Ammon's horn (tissue), 1 donor: ENCODE data around the gene S100A10.

ENCODE experiments used
- DNase-seq: peaks from one replicate; pipeline ENCODE4 v3.0.0-alpha.2; 2016; ENCODE audit warnings: low spot score

The S100A10 gene

DNA sequence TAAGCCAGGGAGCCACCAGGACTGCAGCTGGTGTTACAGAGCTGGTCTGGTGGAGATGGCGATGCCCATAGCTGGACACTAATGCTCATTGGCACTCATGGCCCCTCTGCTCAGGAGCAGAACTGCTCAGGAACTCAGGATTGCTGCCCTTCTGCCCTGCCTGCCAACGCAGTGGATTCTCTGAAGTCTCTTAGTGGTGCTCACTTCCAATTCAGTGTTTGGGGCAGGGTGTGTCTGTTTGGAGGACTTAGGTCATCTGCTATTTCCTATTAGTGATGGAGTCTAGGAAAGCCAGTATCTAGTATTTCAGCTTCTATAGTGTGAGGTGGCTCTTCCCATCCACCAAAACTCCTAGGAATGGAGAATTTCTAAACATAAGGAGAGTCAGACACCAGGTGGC is 29.1 kb downstream of the S100A10 start:
- DNase-seq, result no peak

DNA sequence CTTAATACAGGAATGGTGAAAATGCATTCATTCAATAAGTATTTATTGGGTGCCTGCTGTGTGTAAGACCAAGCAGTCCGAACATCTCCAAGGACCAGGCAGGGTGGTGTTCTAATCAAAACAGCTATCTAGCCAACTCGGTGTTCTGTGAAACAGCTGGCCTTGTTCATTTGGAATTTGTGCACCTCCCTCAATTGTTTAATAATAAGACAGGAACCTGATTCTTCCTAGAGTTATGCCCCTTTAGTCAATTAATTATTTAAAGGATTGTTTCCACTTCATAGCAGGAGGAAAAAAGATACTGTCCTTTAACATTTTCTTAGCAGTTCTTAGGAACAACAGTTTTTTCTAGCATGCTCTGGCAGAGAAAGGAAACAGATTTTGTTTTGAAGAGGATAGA is 30.4 kb downstream of the S100A10 start:
- DNase-seq, result no peak

DNA sequence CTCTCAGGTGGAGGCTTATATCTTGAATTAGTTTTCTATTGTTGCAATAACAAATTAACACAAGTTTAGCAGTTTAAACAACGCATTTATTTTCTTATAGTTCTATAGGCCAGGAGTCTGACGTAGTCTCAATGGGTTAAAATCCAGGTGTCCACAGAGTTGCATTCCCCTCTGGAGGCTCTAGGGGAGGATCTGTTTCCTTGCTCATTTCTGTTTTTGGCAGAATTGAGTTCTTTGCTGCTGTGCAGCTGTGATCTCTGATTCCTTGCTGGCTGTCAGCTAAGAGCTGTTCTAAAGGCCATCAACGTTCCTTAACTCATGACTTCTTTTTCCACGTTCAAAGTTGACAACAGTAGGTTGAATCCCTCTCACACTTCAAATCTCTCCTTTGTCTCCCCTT is 31.8 kb downstream of the S100A10 start:
- DNase-seq, result no peak

DNA sequence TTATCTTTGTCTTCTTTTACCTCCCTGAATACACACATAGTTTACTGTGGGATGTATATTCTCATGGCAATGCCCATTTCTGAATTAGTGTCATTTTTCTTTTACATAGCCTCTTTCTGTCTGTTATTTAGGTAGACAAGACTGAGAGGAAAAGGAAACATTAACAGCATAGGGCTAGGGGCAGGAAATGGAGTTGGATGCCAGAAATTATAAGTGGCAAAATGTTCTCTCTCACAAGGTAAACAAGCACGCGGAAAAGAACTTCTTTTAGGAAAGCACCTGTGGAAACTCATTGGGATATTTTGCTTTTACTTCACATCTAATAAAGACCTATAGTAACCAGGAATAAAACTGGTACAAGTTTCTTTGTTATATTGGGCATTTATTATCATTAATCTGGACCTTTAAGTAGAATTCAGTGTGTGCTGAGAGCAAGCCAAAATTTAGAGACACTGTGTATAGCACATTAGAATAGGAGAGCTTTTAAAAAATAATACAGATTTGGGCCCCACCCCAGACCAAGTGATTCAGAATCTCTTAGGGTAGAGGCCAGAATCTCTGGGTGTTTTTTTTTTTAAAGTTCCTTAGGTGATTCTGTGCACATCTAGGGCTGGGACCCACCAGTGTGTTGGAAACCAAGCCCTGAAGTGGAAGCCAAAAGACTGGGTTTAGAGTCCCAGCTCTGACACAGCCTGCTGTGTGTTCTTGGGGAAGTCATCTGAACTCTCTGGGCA is 32.7 kb downstream of the S100A10 start:
- DNase-seq, result no peak

DNA sequence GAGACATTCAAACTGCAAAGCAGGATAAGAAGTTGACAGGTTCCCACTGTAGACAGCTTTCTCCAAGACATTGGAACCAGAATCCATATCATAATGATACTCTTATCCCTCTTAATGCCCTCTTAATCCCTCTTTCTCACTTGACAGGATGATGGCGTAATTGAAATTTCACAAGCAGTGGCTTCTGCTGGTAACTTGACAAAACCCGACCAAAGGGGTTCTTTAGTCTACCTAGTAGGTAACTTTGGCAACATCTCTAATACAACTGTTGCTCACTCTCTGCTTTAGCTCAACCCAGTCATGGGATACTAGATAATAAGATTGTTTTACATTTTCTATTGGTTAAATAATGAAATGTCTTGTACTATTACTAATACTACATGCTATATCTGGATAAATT is 34.7 kb downstream of the S100A10 start:
- DNase-seq, result no peak

DNA sequence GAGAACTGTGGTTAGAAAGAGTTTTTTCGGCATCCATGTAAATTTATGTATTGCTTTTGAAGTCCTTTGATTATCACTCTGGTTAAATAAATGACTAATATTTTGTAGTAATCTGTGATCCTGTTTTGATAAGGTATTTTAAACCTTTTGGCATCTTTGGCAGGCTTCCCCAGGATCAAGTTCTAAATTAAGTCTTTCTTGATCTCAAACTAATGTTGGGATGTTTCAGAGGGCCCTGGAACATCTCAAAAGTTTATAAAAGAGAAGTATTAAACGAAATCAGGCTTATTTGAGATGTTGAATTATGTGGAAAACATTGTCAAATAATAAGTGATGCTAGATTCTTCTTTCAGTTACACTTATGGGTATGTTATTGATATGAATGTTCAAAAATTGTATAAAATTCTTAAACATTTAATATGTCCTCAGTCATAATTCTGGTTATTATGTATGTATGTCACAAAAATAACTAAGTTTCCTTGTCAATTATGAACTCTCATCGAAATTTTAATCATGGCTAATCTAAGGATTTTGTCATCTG is 36.6 kb downstream of the S100A10 start:
- no peak for DNase-seq

DNA sequence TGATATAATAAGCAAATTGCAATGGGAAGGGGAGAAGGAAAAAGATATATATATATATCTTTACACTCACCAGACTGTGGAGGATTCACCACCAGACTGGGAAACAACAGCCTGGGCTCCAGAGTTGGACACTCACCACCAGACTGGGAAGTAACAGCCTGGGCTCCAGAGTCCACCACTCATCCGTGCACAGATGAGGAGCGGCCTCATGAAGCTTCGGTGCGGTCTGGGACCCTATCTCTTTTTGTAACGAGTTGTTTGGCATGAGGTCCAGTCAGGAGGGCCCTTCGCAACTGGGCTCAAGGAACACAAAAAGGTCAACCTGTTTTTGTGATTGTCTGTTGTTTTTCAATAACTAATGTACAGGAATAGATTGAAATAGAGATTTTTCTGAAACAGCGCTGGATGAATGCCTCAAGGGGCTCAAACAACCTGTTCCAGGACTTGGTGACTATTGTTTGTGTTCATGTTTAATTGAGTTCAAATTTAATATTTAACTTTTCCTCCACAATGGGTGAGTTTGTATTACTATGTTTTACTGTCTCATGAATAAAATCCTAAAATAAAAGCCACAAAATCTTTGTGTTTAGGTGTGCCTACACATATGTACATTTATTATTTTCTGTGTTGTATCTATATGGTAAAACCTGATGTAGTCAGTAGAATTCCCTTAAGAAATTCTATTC is 40.1 kb downstream of the S100A10 start:
- DNase-seq, result no peak

DNA sequence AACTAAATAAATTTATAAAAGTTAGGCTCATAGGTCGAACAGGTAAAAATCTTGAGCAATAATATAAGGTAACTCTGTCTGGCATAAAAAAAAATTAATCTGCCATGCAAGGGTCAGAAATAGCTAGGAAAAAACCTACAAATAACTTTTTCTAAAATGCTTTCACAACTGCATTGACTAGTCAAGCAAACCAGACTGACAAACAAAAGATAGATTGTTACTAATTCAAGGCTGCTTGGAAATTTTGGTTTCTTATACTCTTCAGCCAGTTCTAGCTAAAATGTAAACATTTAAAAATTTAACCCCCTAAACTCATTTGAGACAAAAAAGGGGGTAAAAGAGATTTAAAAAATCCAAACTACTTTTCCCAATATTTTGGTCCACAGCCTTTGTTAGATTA is 40.8 kb downstream of the S100A10 start:
- no peak for DNase-seq

DNA sequence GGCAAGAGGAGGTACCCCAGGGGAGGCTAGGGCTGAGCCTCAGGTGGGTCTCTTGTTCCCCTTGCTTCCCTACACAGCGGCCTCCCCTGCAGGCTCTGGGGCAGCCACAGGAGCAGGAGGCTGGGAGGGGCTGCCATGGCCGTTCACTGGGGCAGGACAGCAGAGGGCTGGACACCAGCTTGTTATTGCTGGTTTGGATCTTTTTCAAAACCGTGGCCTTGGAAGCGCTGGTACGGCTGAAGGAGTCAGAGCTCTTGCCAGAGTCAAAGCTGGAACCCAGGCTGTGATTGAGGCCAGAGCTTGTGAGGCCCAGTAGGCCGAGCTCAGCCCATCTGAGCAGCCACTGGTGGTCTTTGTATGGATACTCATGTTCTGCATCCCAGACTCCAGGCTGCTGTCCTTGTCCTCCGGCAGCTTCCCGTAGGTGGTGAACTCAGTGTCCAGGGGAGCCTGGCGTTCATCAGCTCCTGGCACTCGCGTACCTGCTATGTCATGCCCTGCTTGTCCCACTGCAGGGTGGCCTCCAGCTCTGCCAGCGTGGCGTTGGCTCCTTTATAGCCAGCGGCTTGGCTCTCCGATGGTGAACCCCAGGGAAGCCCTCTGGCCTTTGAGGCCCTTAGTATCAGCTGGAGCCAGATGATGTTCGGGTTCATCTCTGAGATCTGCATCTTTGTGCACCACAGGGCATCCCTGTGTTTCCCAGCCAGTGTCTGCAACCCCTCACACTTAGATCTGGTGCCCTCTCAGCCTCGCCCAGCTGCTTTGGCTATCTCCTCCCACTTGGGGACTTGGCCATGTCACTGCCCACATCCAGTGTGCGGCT is 44.1 kb downstream of the S100A10 start:
- DNase-seq, result no peak

DNA sequence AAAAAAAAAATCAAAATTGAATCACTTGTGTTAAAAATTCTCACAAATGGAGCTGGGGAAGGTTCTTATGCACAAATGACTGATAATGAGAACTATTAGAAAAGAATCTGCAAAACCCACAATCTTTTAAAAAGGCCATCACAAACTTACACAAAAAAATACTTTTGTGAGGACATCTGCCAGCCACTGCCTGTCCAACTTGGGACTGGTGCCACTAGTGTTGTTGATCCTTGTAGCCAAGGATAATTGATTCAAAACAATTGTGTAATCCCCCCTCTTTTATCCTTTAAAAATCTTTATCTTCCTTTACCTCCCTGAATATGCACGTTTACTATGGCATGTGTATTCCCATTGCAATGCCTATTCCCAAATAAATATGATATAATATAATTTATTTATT is 45.2 kb downstream of the S100A10 start:
- no peak for DNase-seq

DNA sequence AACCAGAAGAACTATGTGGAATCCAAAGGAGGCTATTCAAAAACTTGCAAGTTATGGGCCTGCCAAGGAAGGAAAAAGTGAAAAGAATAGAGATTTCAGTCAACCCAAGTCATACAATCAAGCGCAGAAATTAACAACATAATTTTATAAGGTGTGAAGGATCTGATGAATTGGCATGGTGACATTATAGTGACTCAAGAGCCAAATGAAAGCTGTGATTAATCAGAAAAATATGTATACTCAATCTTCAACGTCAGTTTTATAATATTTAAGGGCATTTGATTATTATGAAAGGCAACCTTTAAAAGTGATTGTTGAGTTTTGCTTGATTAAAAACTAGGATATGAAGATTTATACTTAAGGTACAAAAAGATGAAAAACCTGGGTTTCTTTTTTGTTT is 46.5 kb downstream of the S100A10 start:
- DNase-seq, result no peak

DNA sequence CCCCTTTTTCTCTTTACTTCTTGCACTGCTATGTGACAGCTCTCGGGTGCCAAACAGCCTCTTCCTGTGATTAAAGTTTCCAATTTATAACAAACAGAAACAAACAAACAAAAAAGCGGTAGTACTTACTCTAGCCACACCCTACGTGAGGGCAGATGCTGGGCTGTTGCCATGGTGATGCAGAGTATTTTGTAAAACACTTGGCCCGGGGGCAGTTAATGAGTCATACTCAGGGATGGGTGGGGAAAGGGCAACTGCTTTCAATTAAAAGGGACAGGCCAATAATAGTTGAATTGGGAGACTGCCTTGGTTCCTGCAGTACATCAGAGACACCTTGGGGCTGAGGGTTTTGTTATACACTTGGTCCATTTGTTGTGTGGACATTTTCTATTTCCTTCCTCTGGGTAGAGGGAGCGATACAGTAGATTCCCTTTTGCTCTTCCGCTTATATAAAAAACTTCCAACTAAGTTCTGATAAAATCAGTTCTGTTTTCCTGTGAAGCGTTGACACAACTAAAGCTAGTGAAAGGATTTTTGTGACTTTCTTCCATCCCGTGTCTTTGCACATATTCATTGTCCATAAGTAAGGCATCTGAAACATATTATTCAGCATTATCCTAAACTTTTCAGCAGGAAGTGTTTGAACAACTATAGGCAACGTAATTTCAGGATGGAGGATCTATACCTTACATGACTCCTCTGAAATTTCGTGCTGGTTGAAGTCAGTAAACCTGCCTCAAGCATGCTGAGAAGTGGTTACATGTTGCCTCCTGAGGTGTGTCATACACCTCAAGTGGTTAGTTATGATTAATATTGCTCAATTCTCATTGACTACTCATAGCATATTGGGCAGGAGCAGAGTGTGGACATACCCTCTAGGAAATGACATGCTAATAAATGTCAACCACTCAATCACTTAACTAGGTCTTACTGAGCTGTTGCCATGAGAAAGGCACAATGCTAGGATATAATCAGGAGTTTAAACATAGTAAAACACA is 47.6 kb downstream of the S100A10 start:
- DNase-seq, result peak; percentile 47

DNA sequence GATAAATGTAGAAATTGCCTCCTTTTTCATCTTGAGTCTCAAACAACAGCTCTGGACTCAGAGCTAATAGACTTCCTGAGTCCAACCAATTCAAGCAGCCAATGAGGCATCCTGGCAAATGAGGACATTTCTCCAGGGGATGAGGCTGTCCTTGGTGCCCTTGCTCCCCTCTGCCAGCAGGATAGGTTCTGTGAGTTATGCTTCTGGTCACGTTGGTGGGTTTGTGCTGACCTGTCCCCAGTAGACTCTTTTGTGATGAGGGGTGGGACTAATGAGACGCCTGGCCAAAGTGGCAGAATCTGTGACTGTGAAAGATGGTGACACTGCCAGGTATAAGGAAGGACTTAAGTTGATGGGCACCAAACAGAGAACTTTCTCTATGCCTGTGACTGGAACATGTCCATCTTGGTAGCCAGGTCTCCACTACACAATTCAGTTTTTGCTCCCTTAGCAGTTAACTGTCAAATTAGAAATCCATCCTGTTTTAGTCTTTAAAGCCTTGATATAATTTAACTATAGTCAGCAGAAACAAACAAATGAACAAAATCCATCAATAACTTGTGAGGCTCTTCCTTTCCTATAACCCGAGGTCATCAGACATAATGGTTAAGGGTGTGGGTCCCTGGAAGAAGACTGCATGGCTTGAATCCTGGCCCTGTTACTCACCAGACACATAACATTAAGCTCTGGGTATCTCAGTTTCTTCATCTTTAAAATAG is 48.6 kb downstream of the S100A10 start:
- DNase-seq, result no peak

DNA sequence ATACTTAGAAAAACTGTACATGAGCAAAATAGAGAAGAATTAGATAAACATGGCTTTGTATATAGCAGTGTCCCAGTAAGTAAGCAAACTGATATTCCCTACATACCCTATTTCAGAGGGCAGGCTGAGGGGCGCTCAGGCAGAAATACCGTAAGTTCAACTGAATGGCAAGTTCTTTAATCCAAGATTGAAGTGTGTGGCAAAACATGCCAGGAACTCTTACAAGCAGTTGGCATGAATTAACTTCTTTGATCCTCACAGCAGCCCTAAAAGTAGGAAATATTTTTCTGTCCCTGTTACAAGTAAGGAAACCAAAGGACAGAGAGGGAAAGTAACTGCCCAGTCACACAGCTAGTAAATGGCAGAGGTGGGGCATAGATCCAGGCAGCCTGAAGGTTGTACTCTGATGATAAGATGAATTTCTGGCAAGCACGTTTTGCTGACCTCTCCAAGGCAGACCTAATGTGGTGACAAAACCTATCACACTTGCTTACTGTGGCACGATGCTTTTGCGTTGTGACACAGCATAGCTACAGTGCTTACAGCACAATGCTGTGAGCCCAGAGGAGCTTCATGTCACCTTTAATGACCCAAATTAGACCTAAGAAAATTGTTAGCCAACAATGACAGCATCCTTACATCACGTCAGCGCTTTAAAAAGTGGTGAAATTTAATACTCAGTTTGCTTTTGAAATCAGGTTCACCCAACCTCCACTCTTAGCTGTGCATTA is 49.4 kb downstream of the S100A10 start:
- DNase-seq, result no peak

DNA sequence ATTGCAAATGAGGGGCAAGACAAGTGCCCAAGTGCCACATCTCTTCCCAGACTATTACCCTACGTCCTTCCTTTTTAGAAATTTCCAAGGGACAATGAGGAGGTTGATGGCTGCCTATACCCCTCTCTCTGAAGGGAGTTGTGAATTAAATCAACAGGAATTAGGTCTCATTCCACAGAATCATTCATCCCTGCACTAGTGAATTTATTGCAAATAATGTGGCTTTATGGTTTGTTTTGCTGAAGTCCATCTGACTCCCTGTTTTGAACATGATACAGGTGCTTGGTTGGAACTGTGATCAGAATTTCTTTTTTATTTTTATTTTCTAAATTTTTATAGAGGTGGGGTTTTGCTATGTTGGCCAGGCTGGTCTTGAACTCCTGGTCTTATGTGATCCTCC is 50.1 kb downstream of the S100A10 start:
- no peak for DNase-seq

DNA sequence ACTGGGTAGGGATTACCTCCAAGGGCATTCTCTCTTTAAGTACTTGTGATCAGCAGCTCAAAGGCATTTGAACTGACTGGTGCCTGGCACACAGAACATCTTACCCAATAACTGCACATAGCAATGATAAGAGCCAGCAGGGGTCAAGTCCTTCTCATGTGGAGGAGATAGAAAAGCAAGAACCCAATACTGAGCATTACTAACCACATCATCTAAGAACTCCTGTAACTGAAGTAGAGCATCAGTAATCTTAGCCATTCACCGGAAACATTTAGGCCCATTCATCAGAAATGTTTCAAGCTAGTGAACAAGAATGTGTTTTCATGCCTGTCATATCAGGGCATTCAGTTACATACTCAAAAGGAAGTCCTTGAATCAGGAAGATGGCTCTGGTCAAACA is 50.8 kb downstream of the S100A10 start:
- no peak for DNase-seq

DNA sequence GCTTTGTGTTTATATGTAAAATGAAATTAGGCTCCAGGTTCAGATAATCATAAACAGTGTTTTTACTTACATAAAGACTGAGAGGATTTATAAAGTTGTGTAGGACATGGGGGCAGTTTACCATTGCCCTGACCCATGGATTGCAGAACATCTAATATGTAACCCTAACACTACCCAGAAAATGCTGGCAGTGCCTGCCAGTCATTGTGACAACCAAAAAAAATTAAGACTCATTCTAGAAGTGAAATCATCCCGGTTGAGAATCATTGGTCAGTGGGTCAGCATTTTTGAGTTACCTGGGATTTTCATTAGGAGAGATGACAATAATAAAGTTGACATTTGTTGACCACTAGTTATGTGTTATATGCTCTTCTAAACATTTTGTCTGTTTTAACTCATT is 53.1 kb downstream of the S100A10 start:
- DNase-seq, result no peak

DNA sequence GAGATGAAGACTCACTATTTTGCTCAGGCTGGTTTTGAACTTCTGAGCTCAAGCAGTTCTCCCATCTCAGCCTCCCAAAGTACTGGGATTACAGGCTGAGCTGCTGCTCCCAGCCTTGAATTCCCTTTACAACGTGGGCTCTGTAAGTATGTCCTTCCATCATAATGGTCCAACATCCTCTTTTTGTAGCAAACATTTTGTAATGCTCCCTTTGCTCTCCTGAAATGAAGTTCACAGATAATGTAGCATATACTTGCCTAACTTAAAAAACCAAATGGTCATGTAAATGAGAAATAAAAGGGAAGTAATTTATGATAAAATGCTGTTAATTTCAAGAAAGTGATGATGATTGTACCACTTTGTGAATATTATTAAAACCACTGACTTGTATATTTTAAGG is 53.9 kb downstream of the S100A10 start:
- DNase-seq, result no peak

DNA sequence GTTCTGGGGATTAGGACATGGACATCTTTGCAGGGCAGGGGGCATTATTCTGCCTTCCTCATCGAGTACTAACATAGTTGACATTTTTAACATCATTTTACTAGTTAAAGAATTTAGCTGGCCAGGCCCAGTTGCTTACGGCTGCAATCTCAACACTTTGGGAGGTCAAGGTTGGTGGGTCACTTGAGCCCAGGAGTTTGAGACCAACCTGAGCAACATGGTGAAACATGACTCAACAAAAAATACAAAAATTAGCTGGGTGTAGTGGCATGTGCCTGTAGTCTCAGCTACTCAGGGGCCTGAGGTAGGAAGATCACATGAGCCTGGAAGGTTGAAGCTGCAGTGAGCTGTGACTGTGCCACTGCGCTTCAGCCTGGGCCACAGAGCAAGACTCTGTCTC is 54.5 kb downstream of the S100A10 start:
- DNase-seq, result no peak

DNA sequence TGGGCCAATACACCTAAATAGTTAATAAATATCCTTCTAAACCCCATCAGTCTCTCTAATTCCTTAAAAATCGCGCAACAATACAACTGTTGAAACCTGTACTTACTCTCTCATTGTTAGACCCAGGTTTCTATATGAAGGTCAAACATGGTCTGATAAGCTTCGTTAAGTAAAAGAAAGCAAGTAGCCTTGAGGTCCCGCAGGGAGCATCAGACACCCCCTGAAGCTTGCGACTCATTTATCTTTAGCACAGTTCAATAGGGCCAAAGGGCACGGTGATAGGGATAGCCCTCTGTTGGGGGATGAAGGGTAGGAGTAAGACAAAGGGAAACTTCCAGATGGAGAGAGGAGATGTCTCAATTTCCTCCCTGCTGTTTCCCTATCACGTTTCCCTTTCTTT is 57.0 kb downstream of the S100A10 start:
- no peak for DNase-seq
